Measurements from ENCODE around the gene WAPL.

The WAPL gene

GRCh38 chr10:86437447-86437846, 84.1 kb downstream of the WAPL start:
- H3K79me2 ChIP-seq (ENCODE audit: low read length) = no peaks in the 10 kb centered on the region
- H3K4me3 ChIP-seq (ENCODE audit: low read length) = no peak overlapping the region
- no peaks in the 10 kb centered on the region for H3K9me2 ChIP-seq (replicated peaks; ENCODE audit: insufficient read depth, low read length)
- TF ChIP-seq EZH2 (optimal IDR thresholded peaks at IDR 0.05; ENCODE audit: low read depth, low read length) (no peak), CTCF (IDR thresholded peaks at IDR 0.05; ENCODE audit: low read length) (no peak), EZH2phosphoT487 (IDR thresholded peaks at IDR 0.05; ENCODE audit: low read length) (no peak)
- no peak for DNase-seq
- H3K36me3 ChIP-seq (replicated peaks; ENCODE audit: insufficient read depth, low read length) = peaks cover 13% of the 10 kb centered on the region; the same call in 1 of the 2 replicates
- H2AFZ ChIP-seq (ENCODE audit: low read length) = no peak overlapping the region
- H3F3A ChIP-seq (ENCODE audit: insufficient read depth, low read length) = no peaks in the 10 kb centered on the region
- no peak overlapping the region for H3K9ac ChIP-seq (ENCODE audit: low read length)
- H3K4me2 ChIP-seq (ENCODE audit: low read depth, low read length) = no peak overlapping the region
- H3K4me1 ChIP-seq (ENCODE audit: low read length) = no peaks in the 10 kb centered on the region
- H4K20me1 ChIP-seq (ENCODE audit: insufficient read depth, low read length) = no peaks in the 10 kb centered on the region
- no peaks in the 10 kb centered on the region for H3K27me3 ChIP-seq (replicated peaks; ENCODE audit: insufficient read depth, low read length)
- no peak overlapping the region for H3K27ac ChIP-seq (ENCODE audit: low read length)
- no peaks in the 10 kb centered on the region for H3K9me3 ChIP-seq (replicated peaks; ENCODE audit: insufficient read depth, low read length)

DNA sequence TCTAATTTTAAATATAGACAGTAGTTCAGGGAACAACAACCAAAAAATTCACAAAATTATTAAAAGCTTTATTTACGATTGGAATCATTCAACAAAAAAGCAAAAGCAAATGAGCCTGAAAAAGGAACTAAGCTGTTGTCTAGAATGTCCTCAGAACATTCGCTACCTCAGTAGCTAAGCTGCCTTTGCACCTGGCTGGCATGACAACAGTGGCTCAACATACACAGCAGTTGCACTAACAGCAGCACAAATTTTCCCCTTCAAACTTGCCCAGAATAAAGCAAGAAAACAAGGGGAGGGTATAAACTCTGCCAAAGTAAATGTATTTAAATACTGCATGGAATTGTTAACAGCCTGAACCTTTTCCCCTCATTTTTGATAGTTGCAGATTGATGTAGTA, 84.6 kb downstream of the WAPL start:
- Histone ChIP-seq H3F3A (ENCODE audit: insufficient read depth, low read length) (no peaks in the 10 kb centered on the region), H3K9ac (ENCODE audit: low read length) (no peak overlapping the region), H3K79me2 (ENCODE audit: low read length) (no peaks in the 10 kb centered on the region), H2AFZ (ENCODE audit: low read length) (no peak overlapping the region), H3K27ac (ENCODE audit: low read length) (no peak overlapping the region), H3K27me3 (replicated peaks; ENCODE audit: insufficient read depth, low read length) (no peaks in the 10 kb centered on the region), H4K20me1 (ENCODE audit: insufficient read depth, low read length) (no peaks in the 10 kb centered on the region), H3K4me2 (ENCODE audit: low read depth, low read length) (no peak overlapping the region), H3K9me3 (replicated peaks; ENCODE audit: insufficient read depth, low read length) (no peaks in the 10 kb centered on the region), H3K4me3 (ENCODE audit: low read length) (no peak overlapping the region), H3K36me3 (replicated peaks; ENCODE audit: insufficient read depth, low read length) (peaks cover 13% of the 10 kb centered on the region; the same call in 1 of the 2 replicates), H3K9me2 (replicated peaks; ENCODE audit: insufficient read depth, low read length) (no peaks in the 10 kb centered on the region), H3K4me1 (ENCODE audit: low read length) (no peaks in the 10 kb centered on the region)
- DNase-seq = no peak
- TF ChIP-seq EZH2phosphoT487 (IDR thresholded peaks at IDR 0.05; ENCODE audit: low read length) = no peak
- no peak for TF ChIP-seq EZH2 (optimal IDR thresholded peaks at IDR 0.05; ENCODE audit: low read depth, low read length)
- TF ChIP-seq CTCF (IDR thresholded peaks at IDR 0.05; ENCODE audit: low read length) = no peak

- TF ChIP-seq EZH2 (optimal IDR thresholded peaks at IDR 0.05; ENCODE audit: low read depth, low read length) = no peak
- TF ChIP-seq CTCF (IDR thresholded peaks at IDR 0.05; ENCODE audit: low read length) = no peak
- no peak for TF ChIP-seq EZH2phosphoT487 (IDR thresholded peaks at IDR 0.05; ENCODE audit: low read length)
Observed at GRCh38 chr10:86434656-86435055, 86.9 kb downstream of the WAPL start.

More at GRCh38 chr10:86434656-86435055, 86.9 kb downstream of the WAPL start:
- H3K9me3 ChIP-seq (replicated peaks; ENCODE audit: insufficient read depth, low read length) = no peaks in the 10 kb centered on the region
- H3K4me1 ChIP-seq (ENCODE audit: low read length) = no peaks in the 10 kb centered on the region
- H3K36me3 ChIP-seq (replicated peaks; ENCODE audit: insufficient read depth, low read length) = peaks cover 9% of the 10 kb centered on the region; the same call in 1 of the 2 replicates
- H3K9ac ChIP-seq (ENCODE audit: low read length) = no peak overlapping the region
- no peak overlapping the region for H3K4me2 ChIP-seq (ENCODE audit: low read depth, low read length)
- no peaks in the 10 kb centered on the region for H4K20me1 ChIP-seq (ENCODE audit: insufficient read depth, low read length)
- H2AFZ ChIP-seq (ENCODE audit: low read length) = no peak overlapping the region
- H3K27me3 ChIP-seq (replicated peaks; ENCODE audit: insufficient read depth, low read length) = no peaks in the 10 kb centered on the region
- DNase-seq = no peak
- no peaks in the 10 kb centered on the region for H3K9me2 ChIP-seq (replicated peaks; ENCODE audit: insufficient read depth, low read length)
- no peak overlapping the region for H3K4me3 ChIP-seq (ENCODE audit: low read length)
- no peaks in the 10 kb centered on the region for H3K79me2 ChIP-seq (ENCODE audit: low read length)
- H3F3A ChIP-seq (ENCODE audit: insufficient read depth, low read length) = no peaks in the 10 kb centered on the region
- H3K27ac ChIP-seq (ENCODE audit: low read length) = no peak overlapping the region

Measured in MM.1S (cell line).